GM18907 (cell line): ENCODE measurements around the gene SRSF2.
"Not testable (repeated sequence)": the region's sequence is repeated elsewhere in the genome, so short reads cannot be mapped to it uniquely, and the experiment has no call there.

ENCODE experiments used
- ATAC-seq: cut with Tn5 transposase; IDR thresholded peaks from one replicate; pipeline ENCODE4 v1.9.1; 2021; ENCODE audit warnings: mild to moderate bottlenecking, moderate library complexity; ENCODE audit not compliant: unreplicated experiment

Gene SRSF2

GRCh38 chr17:76702076-76702475 is 35.1 kb downstream of the SRSF2 start:
- no peak for ATAC-seq

GRCh38 chr17:76701471-76701967 is 35.6 kb downstream of the SRSF2 start:
- ATAC-seq = no peak

- ATAC-seq = no peak
Observed at GRCh38 chr17:76700617-76701470, 36.3 kb downstream of the SRSF2 start.

GRCh38 chr17:76700270-76700616 is 36.9 kb downstream of the SRSF2 start:
- ATAC-seq = no peak

DNA sequence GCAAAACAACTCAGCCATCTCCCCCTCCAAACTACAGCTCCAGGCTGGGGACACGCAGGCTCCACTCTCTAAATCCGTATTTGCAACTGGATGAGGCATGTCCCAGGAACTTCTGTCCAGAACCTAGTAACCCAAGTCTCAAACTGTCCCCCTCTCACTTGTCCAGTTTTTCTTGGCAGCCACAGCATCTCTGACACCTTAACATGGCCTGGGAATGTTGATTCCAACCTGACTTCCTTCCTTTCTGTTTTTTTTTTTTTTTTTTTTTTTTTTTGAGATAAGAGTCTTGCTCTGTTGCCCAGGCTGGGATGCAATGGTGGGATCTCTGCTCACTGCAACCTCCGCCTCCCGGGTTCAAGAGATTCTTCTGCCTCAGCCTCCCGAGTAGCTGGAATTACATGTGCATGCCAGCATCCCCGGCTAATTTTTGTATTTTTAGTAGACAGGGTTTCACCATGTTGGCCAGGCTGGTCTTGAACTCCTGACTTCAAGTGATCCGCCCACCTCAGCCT is 38.6 kb downstream of the SRSF2 start:
- ATAC-seq = not testable (repeated sequence)

- no peak for ATAC-seq
Observed at GRCh38 chr17:76697702-76698465, 39.2 kb downstream of the SRSF2 start.

DNA sequence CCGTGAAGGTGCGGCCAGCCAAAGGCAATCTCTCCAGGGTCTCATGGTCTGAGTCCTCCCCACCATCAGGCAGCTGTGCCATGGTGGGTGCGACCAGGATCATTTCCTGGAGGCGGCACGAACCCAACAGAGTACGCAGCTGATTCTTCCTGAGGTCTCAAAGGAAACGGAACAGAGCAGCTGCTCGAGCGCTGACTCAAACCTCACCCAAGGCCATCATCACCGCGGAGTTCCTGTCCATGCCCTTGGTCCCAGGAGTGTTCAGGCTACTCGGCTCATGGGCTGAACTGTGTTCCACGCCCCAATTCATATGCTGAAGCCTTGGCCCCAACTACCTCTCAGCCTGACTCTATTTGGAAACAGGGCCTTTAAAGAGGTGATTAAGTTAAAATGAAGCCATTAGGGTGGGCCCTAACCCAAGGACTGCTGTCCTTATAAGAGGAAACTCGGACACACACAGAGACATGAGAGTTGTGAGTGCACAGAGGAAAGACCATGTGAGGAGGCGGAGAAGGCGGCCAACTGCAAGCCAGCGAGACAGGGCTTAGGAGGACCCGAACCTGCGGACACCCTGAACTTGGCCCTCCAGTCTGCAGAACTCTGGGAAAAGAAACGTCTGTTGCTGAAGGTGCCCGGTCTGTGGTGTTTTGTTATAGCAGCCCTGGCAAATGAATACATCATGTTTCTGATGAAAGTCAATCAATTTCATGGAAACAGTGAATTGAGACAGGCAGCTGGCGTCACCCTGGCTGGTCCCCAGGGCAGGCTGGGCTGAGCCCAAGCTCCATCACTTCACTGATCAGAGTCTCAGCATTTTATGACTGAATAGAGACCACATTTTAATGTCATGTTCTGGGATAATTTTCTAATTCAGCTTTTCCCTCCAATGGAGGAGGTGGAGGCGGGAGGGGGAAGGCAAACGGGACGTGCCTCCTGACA is 40.1 kb downstream of the SRSF2 start:
- peak; percentile 56 for ATAC-seq

GRCh38 chr17:76695059-76695831 is 41.9 kb downstream of the SRSF2 start:
- ATAC-seq = no peak

DNA sequence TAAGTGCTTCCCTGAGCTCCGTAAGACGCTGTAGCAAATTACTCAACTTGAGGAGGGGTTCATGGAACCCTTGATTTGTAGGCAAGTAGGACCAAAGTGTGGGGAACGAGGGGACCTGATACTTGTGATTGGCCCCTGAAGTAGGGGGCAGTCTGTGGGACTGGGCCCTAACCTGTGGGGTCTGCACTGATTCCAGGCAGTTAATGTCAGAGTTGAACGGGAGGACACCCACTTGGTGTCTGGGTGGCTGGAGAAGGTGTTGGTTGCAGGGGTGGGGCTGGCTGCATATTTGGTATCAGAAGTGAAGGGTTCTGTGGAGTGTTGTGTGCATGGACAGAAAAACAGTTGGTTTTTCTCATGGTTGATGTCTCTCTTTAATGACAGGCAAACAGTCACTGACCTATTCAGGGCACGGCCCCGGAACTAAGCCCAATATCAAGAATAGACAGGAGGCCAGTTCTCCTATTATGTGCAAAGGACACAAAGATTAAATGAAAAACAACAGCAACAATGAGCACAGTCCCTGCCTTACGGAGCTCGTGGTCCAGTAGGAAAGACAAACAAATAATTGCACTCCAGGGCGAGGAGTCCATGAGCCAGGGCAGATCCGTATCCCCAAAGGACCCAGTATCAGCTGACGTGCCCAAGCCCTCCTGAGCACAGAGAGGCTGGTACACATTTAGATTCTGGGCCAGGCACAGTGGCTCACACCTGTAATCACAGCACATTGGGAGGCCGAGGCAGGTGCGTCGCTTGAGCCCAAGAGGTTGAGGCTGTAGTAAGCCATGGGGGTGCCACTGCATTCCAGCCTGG is 45.5 kb downstream of the SRSF2 start:
- ATAC-seq = no peak

GRCh38 chr17:76690596-76691280 is 46.4 kb downstream of the SRSF2 start:
- ATAC-seq = no peak

DNA sequence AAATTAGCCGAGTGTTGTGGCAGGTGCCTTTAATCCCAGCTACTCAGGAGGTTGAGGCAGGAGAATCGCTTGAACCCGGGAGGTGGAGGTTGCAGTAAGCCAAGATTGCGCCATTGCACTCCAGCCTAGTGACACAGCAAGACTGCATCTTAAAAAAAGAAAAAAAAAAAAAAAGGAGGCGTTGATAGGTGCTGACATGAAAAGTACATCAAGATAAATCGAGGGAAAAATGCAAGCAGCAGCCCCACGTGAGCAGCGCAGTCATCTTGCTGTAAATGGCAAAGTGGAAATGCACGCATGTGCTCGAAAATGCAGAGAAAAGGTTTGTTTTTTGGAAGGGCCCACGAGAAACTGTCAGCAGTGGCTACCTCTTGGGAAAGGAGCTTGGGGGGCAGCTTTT is 47.3 kb downstream of the SRSF2 start:
- ATAC-seq = no peak

GRCh38 chr17:76688165-76688622 is 48.9 kb downstream of the SRSF2 start:
- no peak for ATAC-seq

DNA sequence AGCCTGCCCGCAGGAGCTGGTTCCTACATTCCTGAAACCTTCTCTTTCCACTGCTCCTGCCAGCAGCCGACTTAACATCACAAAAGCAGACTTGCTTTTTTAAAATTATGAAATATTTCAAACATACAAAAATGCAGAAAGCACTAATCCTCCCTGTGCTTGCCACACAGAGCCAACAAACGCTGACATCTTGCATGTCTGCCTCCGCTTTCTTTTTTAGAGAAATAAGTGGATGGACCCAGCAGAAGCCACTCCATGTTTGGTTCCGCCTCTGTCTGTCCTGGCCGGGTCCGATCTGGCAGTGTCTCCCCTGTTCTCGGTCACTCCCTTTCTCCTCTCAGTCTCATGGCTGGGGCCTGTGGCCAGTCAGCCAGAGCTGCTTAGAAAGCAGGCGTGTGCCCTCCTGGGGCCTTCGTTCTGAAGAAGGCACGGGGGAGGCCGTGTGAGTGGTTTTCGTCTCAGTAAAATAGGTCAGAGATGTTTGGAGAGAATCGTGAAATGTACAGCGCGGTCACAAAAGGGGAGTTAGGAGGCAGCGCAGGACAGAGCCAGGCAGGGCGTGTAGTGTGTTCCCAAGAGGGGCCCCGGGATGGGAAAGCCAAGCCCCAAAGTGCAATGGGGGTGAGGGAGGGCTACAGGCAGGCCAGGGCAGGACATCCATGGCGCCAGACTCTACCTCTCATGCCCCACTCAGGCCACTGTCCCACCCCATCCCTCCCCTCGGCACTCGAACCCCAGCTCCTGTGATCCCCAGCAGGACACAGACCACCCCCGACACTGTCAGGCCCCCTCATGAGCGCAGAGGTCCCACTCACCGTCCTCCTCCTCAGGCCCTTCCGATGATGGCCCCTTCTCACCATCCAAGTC is 49.6 kb downstream of the SRSF2 start:
- no peak for ATAC-seq

DNA sequence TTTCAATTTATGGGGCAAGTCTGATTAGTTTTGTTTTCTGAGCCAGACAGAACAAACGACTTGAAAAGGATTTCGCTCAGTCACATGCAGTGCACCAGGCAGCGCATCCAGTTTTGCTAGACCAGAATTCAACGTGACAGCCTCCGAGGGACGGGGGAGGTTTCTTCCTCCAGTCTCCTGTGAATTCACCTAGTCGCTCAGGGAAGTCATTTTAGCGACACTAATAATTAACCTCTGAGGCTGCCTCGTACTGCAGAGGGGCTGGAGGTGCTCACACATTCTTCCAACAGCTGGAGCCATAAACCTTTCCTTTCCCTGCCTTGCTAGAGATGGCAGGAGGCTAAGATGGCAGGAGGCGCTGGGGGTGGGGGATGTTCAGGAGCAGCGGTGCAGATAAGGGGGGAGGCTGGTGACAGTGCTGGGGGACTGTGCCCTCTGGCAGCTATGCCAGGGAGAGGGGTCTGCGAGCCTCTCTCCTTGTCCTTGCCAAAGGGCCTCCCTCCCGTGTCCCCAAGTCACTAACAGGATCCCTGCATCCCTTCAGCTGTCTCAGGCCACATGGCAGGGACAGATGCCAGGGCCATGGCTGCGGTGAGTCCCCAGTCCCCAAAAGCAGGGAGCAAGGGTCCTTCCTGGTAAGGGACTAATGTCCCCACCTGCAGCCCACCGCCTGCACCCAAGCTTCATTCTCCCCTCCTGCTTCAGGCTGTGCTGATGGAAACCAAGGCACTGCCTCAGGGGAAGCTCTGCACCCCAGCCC is 50.4 kb downstream of the SRSF2 start:
- ATAC-seq = no peak

DNA sequence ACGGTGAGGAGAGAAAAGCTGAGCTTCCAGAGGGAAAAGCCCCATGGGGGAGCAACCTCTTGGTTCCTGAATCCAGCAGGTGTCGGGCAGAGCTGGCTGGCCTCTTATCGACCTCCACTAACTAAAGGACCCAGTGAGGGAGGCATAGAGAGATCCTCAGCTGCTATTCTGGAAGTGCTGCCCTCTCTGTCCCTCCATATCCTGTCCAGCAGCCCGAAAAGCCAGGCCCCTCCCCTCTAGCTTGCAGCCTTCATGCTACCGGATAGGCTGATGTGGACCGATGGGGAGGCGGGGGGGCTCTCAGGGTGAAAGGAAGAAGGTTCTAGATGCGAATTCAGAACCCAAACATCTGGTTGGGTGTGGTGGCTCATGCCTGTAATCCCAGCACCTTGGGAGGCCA is 51.3 kb downstream of the SRSF2 start:
- ATAC-seq = no peak

GRCh38 chr17:76685366-76685765 is 51.8 kb downstream of the SRSF2 start:
- ATAC-seq = no peak

DNA sequence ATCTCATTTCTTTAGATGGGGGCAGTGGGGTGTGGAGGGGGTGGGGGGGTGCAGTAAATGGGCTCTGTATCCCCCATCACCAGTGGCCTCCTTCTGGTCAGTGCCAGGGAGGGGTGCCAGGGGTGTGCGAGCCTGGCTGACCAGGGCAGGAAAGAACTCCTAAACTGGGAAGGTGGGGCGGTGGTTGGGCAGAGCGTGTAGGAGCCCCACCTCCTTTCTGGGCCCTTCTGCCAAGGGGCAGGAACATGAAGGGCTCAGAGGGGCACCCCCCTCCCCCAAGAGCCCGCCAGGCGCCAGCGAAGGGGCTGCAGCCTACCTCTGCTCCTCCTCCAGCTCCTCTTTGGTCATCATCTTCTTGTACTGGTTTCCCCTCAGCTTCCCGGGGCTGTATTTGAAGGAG is 52.4 kb downstream of the SRSF2 start:
- ATAC-seq = no peak
